Transverse colon (tissue), 3 donors: Measurements from ENCODE around the gene ALG1.

Experiments used
- EP300 ChIP-seq: sonication (generic); formaldehyde crosslinking; IDR thresholded peaks from one replicate; pipeline ENCODE4 v1.6.1; 2017; ENCODE audit warnings: antibody characterized with exemption, low read depth
- POLR2A ChIP-seq: fragments of 450-650 bp; IDR thresholded peaks from one replicate; pipeline ENCODE4 v1.6.1; 2016; ENCODE audit warnings: antibody characterized with exemption, mild to moderate bottlenecking, moderate library complexity
- TF ChIP-seq, protein P1 (sequence below), 5 experiments: fragments of 200-600 bp in 3 of 5; fragments of 450-650 bp in 2 of 5; sonication (generic) in 3 of 5; IDR thresholded peaks; 1 replicate in 2 of 5; 2 replicates in 3 of 5; pipeline ENCODE4 v1.5.1; 2016 to 2017; ENCODE audit warnings: antibody characterized with exemption in 5 of 5, inconsistent platforms in 3 of 5, mild to moderate bottlenecking in 2 of 5, moderate library complexity in 1 of 5

GRCh38 chr16:5064915-5065314 lies 6.7 kb upstream of the ALG1 start:
- TF ChIP-seq, protein P1, sequence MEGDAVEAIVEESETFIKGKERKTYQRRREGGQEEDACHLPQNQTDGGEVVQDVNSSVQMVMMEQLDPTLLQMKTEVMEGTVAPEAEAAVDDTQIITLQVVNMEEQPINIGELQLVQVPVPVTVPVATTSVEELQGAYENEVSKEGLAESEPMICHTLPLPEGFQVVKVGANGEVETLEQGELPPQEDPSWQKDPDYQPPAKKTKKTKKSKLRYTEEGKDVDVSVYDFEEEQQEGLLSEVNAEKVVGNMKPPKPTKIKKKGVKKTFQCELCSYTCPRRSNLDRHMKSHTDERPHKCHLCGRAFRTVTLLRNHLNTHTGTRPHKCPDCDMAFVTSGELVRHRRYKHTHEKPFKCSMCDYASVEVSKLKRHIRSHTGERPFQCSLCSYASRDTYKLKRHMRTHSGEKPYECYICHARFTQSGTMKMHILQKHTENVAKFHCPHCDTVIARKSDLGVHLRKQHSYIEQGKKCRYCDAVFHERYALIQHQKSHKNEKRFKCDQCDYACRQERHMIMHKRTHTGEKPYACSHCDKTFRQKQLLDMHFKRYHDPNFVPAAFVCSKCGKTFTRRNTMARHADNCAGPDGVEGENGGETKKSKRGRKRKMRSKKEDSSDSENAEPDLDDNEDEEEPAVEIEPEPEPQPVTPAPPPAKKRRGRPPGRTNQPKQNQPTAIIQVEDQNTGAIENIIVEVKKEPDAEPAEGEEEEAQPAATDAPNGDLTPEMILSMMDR (IDR thresholded peaks at IDR 0.05): no peak
- TF ChIP-seq POLR2A: no peak
- TF ChIP-seq EP300: no peak
